Measurements from ENCODE around the gene KANK3. TPM values are rescaled to one million over a fixed set of nuclear protein-coding genes. Genes with fewer than 3 reads are reported as not detected.

The KANK3 gene
- total RNA-seq, 4 donors from 2014 or later, result 7.1 to 16.0 (median 13.7) TPM

- no peak for TF ChIP-seq POLR2A (IDR thresholded peaks at IDR 0.05)
- Histone ChIP-seq H3K4me1 (peaks cover 24% of the 10 kb centered on the region in 2 donors), H3K36me3 (peaks cover 0 to 35% of the 10 kb centered on the region in 2 donors), H3K27ac (peak overlapping the region in 3 of 4 donors; percentile 44 to 99 (median 58)), H3K27me3 (no peaks in the 10 kb centered on the region), H3K9me3 (no peaks in the 10 kb centered on the region), H3K4me3 (no peak overlapping the region)
- intact Hi-C loops (cut with DNase I; ENCODE audit: low total_unique reads), result no loop called here
- ATAC-seq, result no peak
- in situ Hi-C loops (cut with MboI; ENCODE audit: low sequenced_read_pairs in 4 of 4), result no loop called here
- no peak for DNase-seq
These were observed 28.1 kb upstream of the KANK3 start for GRCh38 chr19:8371011-8371804.

DNA sequence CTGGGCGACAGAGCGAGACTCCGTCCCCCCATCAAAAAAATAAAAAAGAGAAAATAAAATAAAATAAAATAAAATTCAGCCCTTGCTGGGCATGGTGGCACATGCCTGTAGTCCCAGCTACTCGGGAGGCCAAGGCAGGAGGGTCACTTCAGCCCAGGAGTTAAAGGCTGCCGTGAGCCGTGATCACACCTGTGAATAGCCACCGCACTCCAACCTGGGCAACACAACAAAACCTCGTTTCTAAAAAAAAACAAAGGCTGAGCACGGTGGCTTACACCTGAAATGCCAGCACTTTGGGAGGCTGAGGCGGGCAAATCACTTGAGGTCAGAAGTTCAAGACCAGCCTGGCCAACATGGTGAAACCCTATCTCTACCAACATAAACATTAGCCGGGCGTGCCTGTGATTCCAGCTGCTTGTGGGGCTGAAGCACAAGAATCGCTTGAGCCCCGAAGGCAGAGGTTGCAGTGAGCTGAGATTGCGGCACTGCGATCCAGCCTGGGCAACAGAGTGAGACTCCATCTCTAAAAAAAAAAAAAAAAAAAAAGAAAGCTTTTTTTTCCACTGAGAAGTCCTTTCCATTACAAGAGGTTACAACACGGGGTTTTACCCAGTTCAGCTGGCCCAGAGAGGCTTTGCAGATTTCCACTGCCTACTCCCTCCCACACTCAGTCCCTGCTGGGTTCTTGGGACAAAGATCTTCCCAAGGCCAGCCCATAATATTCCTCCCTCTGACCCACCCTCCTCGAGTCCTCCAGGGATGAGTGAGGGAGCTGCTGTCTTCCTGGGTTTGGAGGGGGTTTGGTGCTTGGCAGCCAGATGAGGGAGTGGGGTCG is 27.3 kb upstream of the KANK3 start:
- Histone ChIP-seq H3K27me3 (no peaks in the 10 kb centered on the region), H3K4me3 (no peak overlapping the region), H3K27ac (peak overlapping the region in 3 of 4 donors; percentile 44 to 99 (median 58)), H3K36me3 (peaks cover 0 to 35% of the 10 kb centered on the region in 2 donors), H3K9me3 (no peaks in the 10 kb centered on the region), H3K4me1 (peaks cover 29 to 32% of the 10 kb centered on the region in 2 donors)
- TF ChIP-seq CTCF (IDR thresholded peaks at IDR 0.05 in 4 of 5, conservative IDR thresholded peaks at IDR 0.05 in 1 of 5), result no peak
- no peak for TF ChIP-seq POLR2A (IDR thresholded peaks at IDR 0.05)
- ATAC-seq (no peak), DNase-seq (no peak)
- in situ Hi-C loops (cut with MboI; ENCODE audit: low sequenced_read_pairs in 4 of 4) (no loop called here), intact Hi-C loops (cut with DNase I; ENCODE audit: low total_unique reads) (no loop called here)

GRCh38 chr19:8367327-8368001 is 24.4 kb upstream of the KANK3 start:
- peaks cover 0 to 14% of the 10 kb centered on the region in 2 donors for H3K36me3 ChIP-seq
- H3K27ac ChIP-seq, result peak overlapping the region; percentile 66 to 99 (median 88)
- H3K4me3 ChIP-seq, result peak overlapping the region; percentile 47 to 87 (median 78)
- TF ChIP-seq POLR2A (IDR thresholded peaks at IDR 0.05) (peak in 1 of 2 donors; percentile 14), CTCF (IDR thresholded peaks at IDR 0.05 in 4 of 5, conservative IDR thresholded peaks at IDR 0.05 in 1 of 5) (no peak)
- intact Hi-C loops (cut with DNase I; ENCODE audit: low total_unique reads), result loop anchor here (1.0 to 2.0 kb wide), 2 partner anchors 15 to 23 kb away; partner anchors contain the start of gene RAB11B
- DNase-seq (peak; percentile 81 to 90), ATAC-seq (peak; percentile 59 to 61)
- peaks cover 38 to 54% of the 10 kb centered on the region in 2 donors for H3K4me1 ChIP-seq
- in situ Hi-C loops (cut with MboI; ENCODE audit: low sequenced_read_pairs in 4 of 4), result no loop called here
- H3K27me3 ChIP-seq, result no peaks in the 10 kb centered on the region
- no peaks in the 10 kb centered on the region for H3K9me3 ChIP-seq

DNA sequence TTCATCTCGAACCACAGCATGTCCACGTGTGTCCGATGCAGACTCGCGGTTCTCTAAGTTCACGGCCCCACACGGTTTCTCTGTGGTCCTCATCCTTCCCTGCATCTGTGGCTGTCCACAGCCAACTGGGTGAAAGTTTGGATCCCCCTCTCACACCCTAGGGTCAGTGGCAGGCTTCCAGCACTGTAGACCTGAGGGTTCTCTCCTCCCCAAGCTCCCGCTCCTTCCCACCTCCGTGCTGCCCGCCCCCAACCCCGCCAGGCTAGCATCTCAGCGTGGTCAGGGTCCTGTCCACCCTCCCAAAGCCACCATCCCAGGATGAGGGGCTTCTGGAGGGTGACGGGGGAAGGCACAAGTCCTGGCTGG is 23.9 kb upstream of the KANK3 start:
- H3K27me3 ChIP-seq, result no peaks in the 10 kb centered on the region
- H3K36me3 ChIP-seq, result peaks cover 0 to 12% of the 10 kb centered on the region in 2 donors
- peak overlapping the region; percentile 66 to 99 (median 88) for H3K27ac ChIP-seq
- H3K9me3 ChIP-seq, result no peaks in the 10 kb centered on the region
- TF ChIP-seq CTCF (IDR thresholded peaks at IDR 0.05 in 4 of 5, conservative IDR thresholded peaks at IDR 0.05 in 1 of 5), result no peak
- TF ChIP-seq POLR2A (IDR thresholded peaks at IDR 0.05), result no peak
- intact Hi-C loops (cut with DNase I; ENCODE audit: low total_unique reads) (loop anchor here (1.0 kb wide), 1 partner anchor 23 kb away; the partner anchor contains the start of gene RAB11B), in situ Hi-C loops (cut with MboI; ENCODE audit: low sequenced_read_pairs in 4 of 4) (no loop called here)
- DNase-seq, result no peak
- no peak for ATAC-seq
- peak overlapping the region; percentile 47 to 87 (median 78) for H3K4me3 ChIP-seq
- H3K4me1 ChIP-seq, result peaks cover 42 to 58% of the 10 kb centered on the region in 2 donors
